Endothelial cell of umbilical vein (primary cell): ENCODE data around the gene WDR47. TPM values are rescaled to one million over a fixed set of nuclear protein-coding genes. Genes with fewer than 3 reads are reported as not detected.

ENCODE experiments used
- BruUV-seq: library from RNA; stranded (reverse); fragments of 400-500 nt; replicated peaks from 2 replicates; lab custom pipeline; 2021; lab: Mats Ljungman, UMichigan
- CTCF ChIA-PET: fragments of 300-600, 350-600 bp; sonication (Branson Sonifier 250); formaldehyde crosslinking; loops from one replicate; lab custom pipeline; 2021; ENCODE audit warnings: antibody characterized with exemption, inconsistent platforms; lab: Charles Lee
- POLR2A ChIA-PET: fragments of 300-600, 350-600 bp; sonication (Branson Sonifier 250); formaldehyde crosslinking; loops from one replicate; lab custom pipeline; 2021; ENCODE audit warnings: antibody characterized with exemption, inconsistent platforms; lab: Charles Lee
- DNase-seq: peaks from one replicate; pipeline ENCODE4 v3.0.0-alpha.2; 2011; ENCODE audit warnings: low read depth, low spot score
- FAIRE-seq: peaks from 2 replicates; lab custom pipeline; 2011; peaks lifted over from hg19 to GRCh38; lab: Jason Lieb, UNC
- H2AFZ ChIP-seq: 2 replicates; pipeline ENCODE4 v1.6.0; 2012; ENCODE audit warnings: low read depth, low read length, control low read depth, inconsistent platforms
- H3K27ac ChIP-seq: 2 replicates; pipeline ENCODE4 v1.5.1; 2011; ENCODE audit warnings: low read depth, mild to moderate bottlenecking, control low read depth, low read length, moderate library complexity; ENCODE audit not compliant: insufficient read depth
- H3K27me3 ChIP-seq, 2 experiments: 2 replicates each; pipeline versions ENCODE4 v1.6.0 to v1.6.1; 2011; ENCODE audit warnings: low read length in 2 of 2, mixed read lengths in 1 of 2; ENCODE audit not compliant: control insufficient read depth in 2 of 2, insufficient read depth in 2 of 2
- H3K36me3 ChIP-seq, 2 experiments: 2 replicates in 1 of 2; 3 replicates in 1 of 2; pipeline ENCODE4 v1.5.1; 2011; ENCODE audit warnings: low read length in 2 of 2, mild to moderate bottlenecking in 1 of 2, moderate library complexity in 1 of 2; ENCODE audit not compliant: control insufficient read depth in 2 of 2, insufficient read depth in 2 of 2; ENCODE audit errors: extremely low read depth in 1 of 2
- H3K4me1 ChIP-seq: 3 replicates; pipeline ENCODE4 v1.5.1; 2011; ENCODE audit warnings: mild to moderate bottlenecking, low read length; ENCODE audit not compliant: control insufficient read depth, insufficient read depth; ENCODE audit errors: extremely low read depth
- H3K4me2 ChIP-seq: 2 replicates; pipeline ENCODE4 v1.6.1; 2011; ENCODE audit warnings: low read length, control low read depth, mixed read lengths; ENCODE audit not compliant: insufficient read depth
- H3K4me3 ChIP-seq, 3 experiments: fragments of 200-600 bp in 1 of 3; sonication (generic), shearing (Covaris generic) in 1 of 3; replicated peaks in 1 of 3; 2 replicates each; pipeline ENCODE4 v1.5.1; 2011 to 2016; ENCODE audit warnings: control low read depth in 3 of 3, low read length in 3 of 3, mild to moderate bottlenecking in 2 of 3, inconsistent platforms in 1 of 3, low read depth in 1 of 3, moderate library complexity in 1 of 3; ENCODE audit not compliant: insufficient read depth in 1 of 3
- H3K79me2 ChIP-seq: 2 replicates; pipeline ENCODE4 v1.6.0; 2012; ENCODE audit warnings: low read length, inconsistent platforms; ENCODE audit not compliant: control insufficient read depth, insufficient read depth
- H3K9ac ChIP-seq: replicated peaks from 2 replicates; pipeline ENCODE3; 2011; ENCODE audit warnings: low read length, control low read depth; ENCODE audit not compliant: insufficient read depth; ENCODE audit errors: extremely low read depth
- H3K9me1 ChIP-seq: replicated peaks from 3 replicates; pipeline ENCODE4 v1.6.0; 2011; ENCODE audit warnings: mild to moderate bottlenecking, low read length; ENCODE audit not compliant: control insufficient read depth, insufficient read depth; ENCODE audit errors: extremely low read depth
- H3K9me3 ChIP-seq: replicated peaks from 2 replicates; pipeline ENCODE4 v1.5.1; 2012; ENCODE audit warnings: low read length, inconsistent platforms; ENCODE audit not compliant: control insufficient read depth, insufficient read depth
- H4K20me1 ChIP-seq: replicated peaks from 2 replicates; pipeline ENCODE3; 2011; ENCODE audit warnings: mild to moderate bottlenecking, low read length; ENCODE audit not compliant: control insufficient read depth, insufficient read depth; ENCODE audit errors: extremely low read depth
- EZH2 ChIP-seq: IDR thresholded peaks from 2 replicates; pipeline ENCODE4 v1.6.1; 2012; ENCODE audit warnings: borderline replicate concordance, low read depth, mild to moderate bottlenecking, moderate library complexity, low read length, inconsistent platforms; ENCODE audit not compliant: severe bottlenecking
- FOS ChIP-seq: IDR thresholded peaks from 2 replicates; pipeline ENCODE4 v1.6.1; 2011; ENCODE audit warnings: mild to moderate bottlenecking, low read length, moderate library complexity, borderline replicate concordance; ENCODE audit not compliant: insufficient read depth
- GATA2 ChIP-seq: IDR thresholded peaks from 2 replicates; pipeline ENCODE4 v1.7.0; 2011; ENCODE audit warnings: low read depth, mild to moderate bottlenecking, moderate library complexity, mixed read lengths, low read length; ENCODE audit not compliant: insufficient read length, insufficient read depth
- JUN ChIP-seq: IDR thresholded peaks from 2 replicates; pipeline ENCODE4 v1.6.1; 2011; ENCODE audit warnings: borderline replicate concordance, low read depth; ENCODE audit not compliant: insufficient read length, insufficient read depth
- MYC ChIP-seq: IDR thresholded peaks from one replicate; pipeline ENCODE4 v1.6.1; 2011; ENCODE audit warnings: mild to moderate bottlenecking, low read depth, low read length
- POLR2A ChIP-seq: IDR thresholded peaks from 2 replicates; pipeline ENCODE4 v1.6.1; 2012; ENCODE audit warnings: low read depth, mild to moderate bottlenecking, control low read depth, low read length
- POLR2AphosphoS5 ChIP-seq: IDR thresholded peaks from 2 replicates; pipeline ENCODE4 v1.6.1; 2012; ENCODE audit warnings: low read depth, mild to moderate bottlenecking, control low read depth, low read length, moderate library complexity; ENCODE audit not compliant: insufficient read depth
- dilution Hi-C: fragments of 300-500 bp; cut with MboI; formaldehyde crosslinking; loops from one replicate; pipeline ENCODE4 v1.15.0; 2019; ENCODE audit warnings: low sequenced_read_pairs; ENCODE audit not compliant: extremely low pct_ligation_motif_present
- intact Hi-C: fragments of 100-400 bp; cut with micrococcal nuclease; formaldehyde crosslinking; loops from one replicate; pipeline ENCODE4 v1.10.0; 2022
- polyA plus RNA-seq, 4 experiments: library from polyadenylated mRNA; depleted of rRNA in 3 of 4; stranded (reverse) in 3 of 4; unstranded in 1 of 4; fragments of >200 nt; gene quantifications; 2 replicates each; pipeline versions ENCODE4 v1.2.1 to v1.2.3, GENCODE V29; 2011 to 2012; ENCODE audit warnings: missing spikeins in 1 of 4
- total RNA-seq: library from RNA; stranded (reverse); gene quantifications from 2 replicates; pipeline ENCODE4 v1.2.3, GENCODE V29; 2021
- TF ChIP-seq, protein P1 (sequence below), 2 donors: IDR thresholded peaks; 1 replicate in 1 of 2; 2 replicates in 1 of 2; pipeline ENCODE4 v1.5.1; 2011; ENCODE audit warnings: low read length in 2 of 2, mild to moderate bottlenecking in 2 of 2, moderate library complexity in 2 of 2, control low read depth in 1 of 2, inconsistent platforms in 1 of 2, low read depth in 1 of 2; ENCODE audit not compliant: insufficient read depth in 1 of 2; ENCODE audit errors: extremely low read depth in 1 of 2
- TF ChIP-seq, protein P2 (sequence below): IDR thresholded peaks from 2 replicates; pipeline ENCODE4 v1.6.1; 2011; ENCODE audit not compliant: insufficient read depth, insufficient read length

WDR47 gene
- total and polyA plus RNA-seq, 2 donors (not counting 3 experiments of a cell fraction or from before 2014, with no cell fraction given): 9.1 to 19.0 TPM

DNA sequence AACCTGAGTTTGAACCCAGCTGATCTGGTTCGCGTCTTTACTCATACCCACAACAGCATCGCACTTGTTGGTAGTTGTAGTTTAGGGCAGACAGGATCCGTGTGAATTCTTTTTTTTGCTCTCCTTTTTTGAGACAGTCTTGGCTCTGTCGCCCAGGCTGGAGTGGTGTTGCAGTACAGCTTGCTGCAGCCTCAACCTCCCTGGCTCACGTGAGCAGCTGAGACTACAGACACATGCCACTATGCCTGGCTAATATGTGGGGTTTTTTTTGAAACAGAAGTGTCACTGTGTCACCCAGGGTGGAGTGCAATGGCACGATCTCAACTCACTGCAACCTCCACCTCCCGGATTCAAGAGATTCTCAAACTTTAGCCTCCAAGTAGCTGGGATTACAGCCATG, 26.0 kb upstream of the WDR47 start:
- CTCF ChIA-PET: interaction anchor here (1.2 to 2.0 kb wide), 2 partner anchors 32 to 45 kb away, joined by 5 to 7 read pairs; a partner anchor contains a TSS
- H3K4me2 ChIP-seq: no peak overlapping the region

DNA sequence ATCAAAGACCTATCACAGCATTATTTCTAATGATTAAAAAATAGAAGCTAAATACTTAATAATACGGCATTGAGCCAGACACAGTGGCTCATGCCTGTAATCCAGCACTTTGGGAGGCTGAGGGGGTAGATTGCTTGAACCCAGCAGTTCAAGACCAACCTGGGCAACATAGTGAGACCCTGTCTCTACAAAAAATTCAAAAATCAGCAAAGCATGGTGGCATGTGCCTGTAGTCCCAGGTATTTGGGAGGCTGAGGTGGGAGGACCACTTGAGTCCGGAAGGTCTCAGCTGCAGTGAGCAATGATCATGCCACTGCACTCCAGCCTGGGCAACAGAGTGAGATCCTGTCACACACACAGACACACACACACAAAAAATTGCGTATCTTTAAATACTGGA, 23.2 kb upstream of the WDR47 start:
- no peaks in the 10 kb centered on the region for H3K9me1 ChIP-seq
- ChIA-PET CTCF (no interaction called here), POLR2A (interaction anchor here (0.7 kb wide), 1 partner anchor 21 kb away, joined by 7 read pairs; no protein-coding TSS in a partner anchor)
- no peaks in the 10 kb centered on the region for H3K27me3 ChIP-seq
- H2AFZ ChIP-seq: no peak overlapping the region
- no peak overlapping the region for H3K4me3 ChIP-seq
- BruUV-seq: no TSS peak
- H4K20me1 ChIP-seq: no peaks in the 10 kb centered on the region
- H3K27ac ChIP-seq: no peak overlapping the region
- TF ChIP-seq EZH2 (no peak), JUN (no peak), FOS (no peak), POLR2AphosphoS5 (no peak), MYC (no peak), POLR2A (no peak), GATA2 (no peak)
- TF ChIP-seq, protein P1, sequence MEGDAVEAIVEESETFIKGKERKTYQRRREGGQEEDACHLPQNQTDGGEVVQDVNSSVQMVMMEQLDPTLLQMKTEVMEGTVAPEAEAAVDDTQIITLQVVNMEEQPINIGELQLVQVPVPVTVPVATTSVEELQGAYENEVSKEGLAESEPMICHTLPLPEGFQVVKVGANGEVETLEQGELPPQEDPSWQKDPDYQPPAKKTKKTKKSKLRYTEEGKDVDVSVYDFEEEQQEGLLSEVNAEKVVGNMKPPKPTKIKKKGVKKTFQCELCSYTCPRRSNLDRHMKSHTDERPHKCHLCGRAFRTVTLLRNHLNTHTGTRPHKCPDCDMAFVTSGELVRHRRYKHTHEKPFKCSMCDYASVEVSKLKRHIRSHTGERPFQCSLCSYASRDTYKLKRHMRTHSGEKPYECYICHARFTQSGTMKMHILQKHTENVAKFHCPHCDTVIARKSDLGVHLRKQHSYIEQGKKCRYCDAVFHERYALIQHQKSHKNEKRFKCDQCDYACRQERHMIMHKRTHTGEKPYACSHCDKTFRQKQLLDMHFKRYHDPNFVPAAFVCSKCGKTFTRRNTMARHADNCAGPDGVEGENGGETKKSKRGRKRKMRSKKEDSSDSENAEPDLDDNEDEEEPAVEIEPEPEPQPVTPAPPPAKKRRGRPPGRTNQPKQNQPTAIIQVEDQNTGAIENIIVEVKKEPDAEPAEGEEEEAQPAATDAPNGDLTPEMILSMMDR (IDR thresholded peaks at IDR 0.05; ENCODE audit: extremely low read depth in 1 of 2, insufficient read depth in 1 of 2, low read depth in 1 of 2, low read length in 2 of 2): no peak
- TF ChIP-seq, protein P2, sequence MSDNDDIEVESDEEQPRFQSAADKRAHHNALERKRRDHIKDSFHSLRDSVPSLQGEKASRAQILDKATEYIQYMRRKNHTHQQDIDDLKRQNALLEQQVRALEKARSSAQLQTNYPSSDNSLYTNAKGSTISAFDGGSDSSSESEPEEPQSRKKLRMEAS: no peak
- no peaks in the 10 kb centered on the region for H3K4me1 ChIP-seq
- FAIRE-seq (no peak), DNase-seq (no peak)
- no peak overlapping the region for H3K4me2 ChIP-seq
- intact Hi-C loops: no loop called here
- dilution Hi-C loops: no loop called here
- H3K9ac ChIP-seq: no peak overlapping the region
- H3K79me2 ChIP-seq: peaks cover 9% of the 10 kb centered on the region
- no peaks in the 10 kb centered on the region for H3K9me3 ChIP-seq
- H3K36me3 ChIP-seq: peaks cover 0 to 3% of the 10 kb centered on the region in 2 experiments

More for the DNA sequence above, 26.0 kb upstream of the WDR47 start:
- H3K9ac ChIP-seq: no peak overlapping the region
- TF ChIP-seq, protein P2: no peak
- no peak for TF ChIP-seq POLR2AphosphoS5
- TF ChIP-seq EZH2: no peak
- H3K4me3 ChIP-seq: no peak overlapping the region
- H3K79me2 ChIP-seq: peaks cover 20% of the 10 kb centered on the region
- DNase-seq (no peak), FAIRE-seq (no peak)
- H3K36me3 ChIP-seq: peaks cover 0 to 6% of the 10 kb centered on the region in 2 experiments
- dilution Hi-C loops (no loop called here), intact Hi-C loops (no loop called here)
- H4K20me1 ChIP-seq: no peaks in the 10 kb centered on the region
- H3K27ac ChIP-seq: no peak overlapping the region
- no peak overlapping the region for H2AFZ ChIP-seq
- no peaks in the 10 kb centered on the region for H3K9me3 ChIP-seq
- H3K9me1 ChIP-seq: no peaks in the 10 kb centered on the region
- no peaks in the 10 kb centered on the region for H3K27me3 ChIP-seq
- BruUV-seq: no TSS peak
- POLR2A ChIA-PET: interaction anchor here (0.8 to 1.1 kb wide), 2 partner anchors 23 to 26 kb away, joined by 3 read pairs; partner anchors contain the start of genes TMEM167B and WDR47
- H3K4me1 ChIP-seq: no peaks in the 10 kb centered on the region
